GM18498 (cell line): ENCODE data around the gene FAM20C.

ENCODE experiments used
- ATAC-seq: cut with Tn5 transposase; IDR thresholded peaks from one replicate; pipeline ENCODE4 v1.9.1; 2021; ENCODE audit warnings: mild to moderate bottlenecking, moderate library complexity; ENCODE audit not compliant: unreplicated experiment

The FAM20C gene

DNA sequence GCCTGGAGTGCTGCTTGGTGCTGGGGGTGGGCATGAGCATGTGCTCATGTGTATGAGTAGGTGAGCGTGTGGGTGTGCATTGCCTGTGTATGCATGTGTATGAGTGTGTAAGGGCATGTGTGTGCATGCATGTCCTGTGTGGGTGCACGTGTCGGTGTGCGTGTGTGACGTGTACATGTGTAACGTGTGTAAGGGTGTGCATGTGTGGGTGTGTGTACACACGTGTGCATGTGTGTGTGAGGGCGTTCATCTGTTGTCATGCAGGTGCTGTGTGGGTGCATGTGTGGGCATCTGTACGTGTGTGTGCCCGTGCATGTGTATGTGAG lies 30.3 kb downstream of the FAM20C start:
- no peak for ATAC-seq

- ATAC-seq: no peak
These were observed 30.9 kb downstream of the FAM20C start for GRCh38 chr7:223118-223800.

DNA sequence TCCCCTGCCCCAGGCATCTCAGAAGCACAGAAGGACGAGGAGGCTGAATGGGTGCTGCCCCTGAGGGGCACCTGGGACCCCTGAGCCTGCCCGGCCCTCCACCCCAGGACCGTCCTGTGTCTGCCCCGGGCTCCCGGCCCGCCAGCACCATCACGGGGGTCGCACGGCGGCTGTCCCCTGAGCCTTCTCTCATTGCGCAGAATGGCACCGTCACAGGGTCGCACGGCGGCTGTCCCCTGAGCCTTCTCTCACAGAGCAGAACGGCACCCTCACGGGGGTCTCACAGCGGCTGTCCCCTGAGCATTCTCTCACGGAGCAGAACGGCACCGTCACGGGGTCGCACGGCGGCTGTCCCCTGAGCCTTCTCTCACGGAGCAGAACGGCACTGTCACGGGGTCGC lies 31.5 kb downstream of the FAM20C start:
- no peak for ATAC-seq

- ATAC-seq: no peak
These were observed 34.0 kb downstream of the FAM20C start for GRCh38 chr7:226281-226895.

- ATAC-seq: no peak
These were observed 35.6 kb downstream of the FAM20C start for GRCh38 chr7:227926-228325.

- ATAC-seq: no peak
These were observed 36.2 kb downstream of the FAM20C start for GRCh38 chr7:228610-229009.

DNA sequence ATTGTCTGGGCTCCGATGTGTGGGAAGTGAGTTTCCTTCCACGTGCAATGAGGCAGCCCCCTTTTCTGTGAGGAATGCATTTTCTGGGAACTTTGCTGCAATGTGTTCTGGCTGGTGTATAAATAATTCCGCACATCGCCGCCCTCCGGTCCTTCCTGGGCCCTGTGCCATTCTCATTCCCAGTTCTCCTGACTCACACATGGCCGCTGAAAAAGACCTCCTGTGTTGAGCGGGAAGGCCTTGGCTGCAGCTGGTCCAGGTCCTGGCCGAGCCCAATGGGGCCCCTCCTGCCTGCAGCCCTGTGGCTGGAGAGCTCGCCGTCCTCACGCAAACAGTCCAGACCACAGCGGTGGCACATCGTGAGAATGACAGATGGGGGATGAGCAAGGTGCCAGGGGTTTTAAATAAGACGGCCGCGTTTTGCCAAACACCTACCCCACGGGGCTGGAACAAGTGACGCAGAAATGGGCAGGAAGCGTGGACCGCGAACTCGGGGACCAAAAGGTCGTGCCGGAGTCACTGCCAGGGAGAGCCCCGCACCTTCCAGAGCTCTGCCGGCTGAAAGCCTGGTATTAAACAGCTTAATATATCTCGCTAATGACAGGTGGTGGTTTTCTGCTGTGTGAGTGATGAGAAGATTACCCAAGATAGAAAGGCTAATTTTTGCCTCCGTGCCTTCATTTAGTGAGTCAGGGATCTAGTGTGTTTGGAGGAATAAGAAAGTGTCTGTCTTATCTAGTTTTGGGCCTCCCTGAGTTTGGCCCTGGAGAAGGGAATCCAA lies 37.0 kb downstream of the FAM20C start:
- ATAC-seq: no peak

DNA sequence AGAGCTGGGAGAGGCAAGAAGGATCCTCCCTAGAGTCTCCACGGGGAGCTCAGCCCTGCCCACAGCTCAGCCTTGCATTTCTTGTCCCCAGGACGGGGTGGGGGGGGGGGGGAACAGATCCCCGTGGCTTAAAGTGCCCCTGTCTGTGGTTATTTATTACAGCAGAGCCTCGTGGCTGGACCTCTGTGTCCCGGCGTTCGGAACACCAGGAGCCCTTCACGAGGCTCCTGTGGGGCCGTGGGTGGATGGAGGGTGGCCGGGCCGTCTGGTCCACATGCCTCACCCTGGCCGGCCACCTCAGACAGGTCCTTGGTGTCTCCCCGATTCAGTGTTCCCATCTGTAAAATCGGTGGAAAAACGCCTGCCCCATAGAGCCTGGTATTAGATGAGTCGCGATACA lies 37.9 kb downstream of the FAM20C start:
- no peak for ATAC-seq

- no peak for ATAC-seq
These were observed 38.9 kb downstream of the FAM20C start for GRCh38 chr7:231030-231857.

GRCh38 chr7:231858-232246 lies 39.5 kb downstream of the FAM20C start:
- ATAC-seq: no peak

- no peak for ATAC-seq
These were observed 40.3 kb downstream of the FAM20C start for GRCh38 chr7:232410-233248.

DNA sequence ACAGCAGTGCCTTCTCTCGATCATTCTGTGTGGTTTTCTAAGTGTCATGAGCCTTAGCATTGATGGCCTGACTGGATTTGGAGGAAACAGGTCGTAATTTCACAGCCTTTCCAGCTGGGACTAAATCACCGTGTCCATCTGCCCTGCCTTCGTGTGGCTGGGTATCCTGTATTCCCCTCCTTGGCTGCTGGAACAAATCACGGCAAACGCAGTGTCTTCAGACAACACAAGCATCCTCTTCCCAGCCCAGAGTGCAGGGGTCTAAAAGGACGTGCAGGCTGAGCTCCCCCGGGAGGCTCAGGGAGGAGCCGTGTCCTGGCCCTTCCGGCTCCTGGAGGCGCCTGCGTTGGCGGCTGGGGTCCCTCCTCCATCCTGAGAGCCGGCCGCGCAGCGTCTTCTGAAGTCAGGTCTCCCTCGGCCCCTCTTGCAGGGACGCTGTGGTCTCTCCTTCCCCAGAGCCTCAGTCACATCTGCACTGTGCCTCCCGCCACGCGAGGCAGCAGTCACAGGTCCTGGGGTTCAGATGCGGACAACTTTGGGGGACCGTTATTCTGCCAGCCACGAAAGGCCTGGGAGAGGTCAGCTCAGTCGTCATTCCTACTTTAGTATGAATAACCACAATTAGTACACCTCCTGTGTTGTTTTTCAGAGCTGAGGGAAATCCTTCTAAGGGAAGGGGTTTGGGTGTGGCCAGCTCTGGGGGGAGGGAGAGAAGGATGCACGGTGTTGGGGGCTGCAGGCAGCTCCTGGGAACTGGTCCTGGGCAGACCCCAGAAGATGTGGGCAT lies 41.1 kb downstream of the FAM20C start:
- ATAC-seq: no peak

GRCh38 chr7:234051-234707 lies 41.8 kb downstream of the FAM20C start:
- no peak for ATAC-seq

- ATAC-seq: no peak
These were observed 42.6 kb downstream of the FAM20C start for GRCh38 chr7:234708-235553.

DNA sequence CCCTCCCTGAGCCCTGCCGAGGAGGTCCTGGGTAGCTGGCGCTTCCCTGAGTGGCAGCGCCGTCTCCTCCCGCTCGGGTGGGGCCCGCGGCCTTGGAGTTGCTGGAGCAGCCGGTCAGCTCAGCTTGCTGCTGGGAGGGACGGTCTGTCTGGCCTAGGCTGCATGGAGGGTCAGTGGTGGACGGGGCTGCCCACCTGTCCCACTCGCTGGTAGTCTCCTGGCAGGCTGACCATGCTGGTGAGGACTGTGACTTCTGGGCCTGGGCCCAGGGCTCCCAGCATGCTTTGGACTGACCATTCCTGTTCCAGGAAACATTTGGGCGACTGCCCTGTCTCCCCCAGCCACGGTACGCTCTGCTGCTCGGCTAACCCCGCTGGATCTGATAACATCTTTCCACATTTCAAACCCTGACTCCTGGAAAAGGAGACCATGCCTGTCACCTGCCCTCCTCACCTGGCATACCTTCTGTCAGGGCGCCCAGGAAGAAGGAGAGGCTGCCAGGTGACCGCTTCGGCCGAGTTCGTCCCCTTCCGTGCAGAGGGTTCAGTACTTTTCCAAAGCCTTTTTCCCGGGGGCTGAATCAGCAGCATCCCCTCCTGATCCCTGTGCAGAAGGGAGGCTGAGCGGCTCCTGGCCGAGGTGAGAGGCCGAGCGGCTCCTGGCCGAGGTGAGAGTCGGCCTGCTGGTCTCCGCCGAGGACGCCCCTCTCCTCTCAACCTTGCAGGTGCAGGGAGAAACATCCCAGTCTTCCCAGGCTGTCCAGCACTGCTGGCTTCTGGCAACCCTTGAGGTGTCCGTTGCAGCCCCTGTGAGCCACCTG lies 43.4 kb downstream of the FAM20C start:
- ATAC-seq: no peak

GRCh38 chr7:236967-237366 lies 44.6 kb downstream of the FAM20C start:
- ATAC-seq: no peak

GRCh38 chr7:237385-237784 lies 45.0 kb downstream of the FAM20C start:
- no peak for ATAC-seq
